ENCODE data around the gene CCDC7.
"Not testable (repeated sequence)": the region's sequence is repeated elsewhere in the genome, so short reads cannot be mapped to it uniquely, and the experiment has no call there.

The CCDC7 gene

GRCh38 chr10:32489158-32489557 lies 43.2 kb downstream of the CCDC7 start:
- H3F3A ChIP-seq (ENCODE audit: low read depth): no peaks in the 10 kb centered on the region
- H3K9me2 ChIP-seq (replicated peaks; ENCODE audit: low read depth, low read length): no peaks in the 10 kb centered on the region
- H3K9me3 ChIP-seq (ENCODE audit: insufficient read depth, low read depth, low read length): no peaks in the 10 kb centered on the region; the same call in 1 of the 2 replicates
- H3K79me2 ChIP-seq (ENCODE audit: insufficient read depth, low read length): no peaks in the 10 kb centered on the region
- H3K9ac ChIP-seq (ENCODE audit: low read depth, low read length, poor library complexity, severe bottlenecking): no peak overlapping the region
- peaks cover 12% of the 10 kb centered on the region; the same call in 1 of the 2 replicates for H3K36me3 ChIP-seq (ENCODE audit: insufficient read depth, low read length)
- H3K4me2 ChIP-seq (ENCODE audit: low read depth, low read length, poor library complexity, severe bottlenecking): no peak overlapping the region
- no peak overlapping the region for H3K4me3 ChIP-seq (ENCODE audit: low read length, poor library complexity, severe bottlenecking)
- no peaks in the 10 kb centered on the region for H3K4me1 ChIP-seq (ENCODE audit: insufficient read depth, low read length, poor library complexity, severe bottlenecking)
- no peaks in the 10 kb centered on the region for H3K27me3 ChIP-seq (ENCODE audit: insufficient read depth, low read length, poor library complexity, severe bottlenecking)
- no peaks in the 10 kb centered on the region for H4K20me1 ChIP-seq (ENCODE audit: insufficient read depth, low read length, poor library complexity, severe bottlenecking)
- TF ChIP-seq CTCF (conservative IDR thresholded peaks at IDR 0.05; ENCODE audit: low read length) (no peak), EZH2phosphoT487 (IDR thresholded peaks at IDR 0.05; ENCODE audit: borderline replicate concordance) (no peak)
- no peak overlapping the region for H2AFZ ChIP-seq (ENCODE audit: low read length)

- H3K79me2 ChIP-seq (ENCODE audit: insufficient read depth, low read length): no peaks in the 10 kb centered on the region
- no peak overlapping the region for H3K9ac ChIP-seq (ENCODE audit: low read depth, low read length, poor library complexity, severe bottlenecking)
- no peaks in the 10 kb centered on the region for H3F3A ChIP-seq (ENCODE audit: low read depth)
- H3K27me3 ChIP-seq (ENCODE audit: insufficient read depth, low read length, poor library complexity, severe bottlenecking): no peaks in the 10 kb centered on the region
- H3K4me1 ChIP-seq (ENCODE audit: insufficient read depth, low read length, poor library complexity, severe bottlenecking): no peaks in the 10 kb centered on the region
- H4K20me1 ChIP-seq (ENCODE audit: insufficient read depth, low read length, poor library complexity, severe bottlenecking): no peaks in the 10 kb centered on the region
- H3K9me3 ChIP-seq (ENCODE audit: insufficient read depth, low read depth, low read length): no peaks in the 10 kb centered on the region; the same call in 1 of the 2 replicates
- H2AFZ ChIP-seq (ENCODE audit: low read length): no peak overlapping the region
- TF ChIP-seq CTCF (conservative IDR thresholded peaks at IDR 0.05; ENCODE audit: low read length) (no peak), EZH2phosphoT487 (IDR thresholded peaks at IDR 0.05; ENCODE audit: borderline replicate concordance) (no peak)
- no peak overlapping the region for H3K4me3 ChIP-seq (ENCODE audit: low read length, poor library complexity, severe bottlenecking)
- H3K36me3 ChIP-seq (ENCODE audit: insufficient read depth, low read length): peaks cover 12% of the 10 kb centered on the region; the same call in 1 of the 2 replicates
- no peak overlapping the region for H3K4me2 ChIP-seq (ENCODE audit: low read depth, low read length, poor library complexity, severe bottlenecking)
- H3K9me2 ChIP-seq (replicated peaks; ENCODE audit: low read depth, low read length): no peaks in the 10 kb centered on the region
These were observed 44.0 kb downstream of the CCDC7 start for GRCh38 chr10:32489901-32490300.

GRCh38 chr10:32494562-32494961 lies 48.6 kb downstream of the CCDC7 start:
- H3K9ac ChIP-seq (ENCODE audit: low read depth, low read length, poor library complexity, severe bottlenecking); H3K9me2 ChIP-seq (replicated peaks; ENCODE audit: low read depth, low read length): not testable (repeated sequence)

GRCh38 chr10:32500136-32500535 lies 54.2 kb downstream of the CCDC7 start:
- H3K27me3 ChIP-seq (ENCODE audit: insufficient read depth, low read length, poor library complexity, severe bottlenecking); H4K20me1 ChIP-seq (ENCODE audit: insufficient read depth, low read length, poor library complexity, severe bottlenecking); H3K36me3 ChIP-seq (ENCODE audit: insufficient read depth, low read length); H2AFZ ChIP-seq (ENCODE audit: low read length); H3F3A ChIP-seq (ENCODE audit: low read depth); H3K4me3 ChIP-seq (ENCODE audit: low read length, poor library complexity, severe bottlenecking); H3K4me2 ChIP-seq (ENCODE audit: low read depth, low read length, poor library complexity, severe bottlenecking); H3K9me3 ChIP-seq (ENCODE audit: insufficient read depth, low read depth, low read length); H3K4me1 ChIP-seq (ENCODE audit: insufficient read depth, low read length, poor library complexity, severe bottlenecking); H3K9me2 ChIP-seq (replicated peaks; ENCODE audit: low read depth, low read length); H3K79me2 ChIP-seq (ENCODE audit: insufficient read depth, low read length); H3K9ac ChIP-seq (ENCODE audit: low read depth, low read length, poor library complexity, severe bottlenecking): not testable (repeated sequence)

More at GRCh38 chr10:32494562-32494961, 48.6 kb downstream of the CCDC7 start:
- not testable (repeated sequence) for H3K4me2 ChIP-seq (ENCODE audit: low read depth, low read length, poor library complexity, severe bottlenecking); H3K4me3 ChIP-seq (ENCODE audit: low read length, poor library complexity, severe bottlenecking); H3K27me3 ChIP-seq (ENCODE audit: insufficient read depth, low read length, poor library complexity, severe bottlenecking); H3F3A ChIP-seq (ENCODE audit: low read depth); H2AFZ ChIP-seq (ENCODE audit: low read length); H4K20me1 ChIP-seq (ENCODE audit: insufficient read depth, low read length, poor library complexity, severe bottlenecking); H3K9me3 ChIP-seq (ENCODE audit: insufficient read depth, low read depth, low read length); H3K36me3 ChIP-seq (ENCODE audit: insufficient read depth, low read length); H3K79me2 ChIP-seq (ENCODE audit: insufficient read depth, low read length); H3K4me1 ChIP-seq (ENCODE audit: insufficient read depth, low read length, poor library complexity, severe bottlenecking)
